NCI-H748 (cell line): Measurements from ENCODE around the gene ARHGEF4.

Experiments used
- DNase-seq: peaks from one replicate; lab custom pipeline; 2025; ENCODE audit not compliant: unreplicated experiment; lab: John Stamatoyannopoulos, UW

The ARHGEF4 gene

DNA sequence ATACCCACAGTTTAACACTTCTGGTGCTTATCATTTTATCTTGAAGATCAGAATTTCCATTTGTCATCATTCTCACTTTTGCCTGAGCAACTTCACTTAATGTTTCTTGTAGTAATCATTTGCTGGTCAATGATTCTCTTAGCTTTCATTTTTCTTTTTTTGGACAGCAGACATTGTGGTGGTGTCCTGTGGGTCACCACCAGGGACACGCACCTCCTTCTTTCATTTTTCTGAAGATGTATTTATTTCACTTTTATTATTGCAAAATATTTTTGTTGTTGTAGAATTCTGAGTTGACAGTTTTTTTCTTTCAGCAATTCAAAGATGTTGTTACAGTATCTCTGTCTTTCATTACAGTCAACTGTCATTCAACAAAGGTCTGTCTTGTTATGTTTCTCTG lies 172.3 kb downstream of the ARHGEF4 start:
- DNase-seq, result no peak

GRCh38 chr2:131009713-131010475 lies 173.2 kb downstream of the ARHGEF4 start:
- no peak for DNase-seq

DNA sequence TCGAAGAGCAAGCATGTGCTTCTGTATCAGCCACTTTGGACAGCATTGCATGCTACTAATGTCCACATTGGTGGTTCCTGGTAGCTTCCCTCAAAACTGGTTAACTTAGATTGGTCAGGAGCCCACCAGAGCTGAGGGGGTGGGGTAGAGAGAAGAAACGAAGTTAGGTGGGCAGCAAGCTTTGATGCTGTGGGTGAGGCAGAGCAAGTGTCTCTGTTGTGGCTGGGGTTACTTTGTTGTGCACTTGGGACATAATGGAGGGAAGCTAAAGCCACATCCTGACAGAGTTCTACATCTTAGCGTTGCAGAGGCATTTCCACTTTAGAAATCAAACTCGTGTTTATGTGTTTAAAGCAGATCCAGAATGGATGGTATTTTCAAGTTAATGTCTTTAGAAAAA lies 173.9 kb downstream of the ARHGEF4 start:
- no peak for DNase-seq

DNA sequence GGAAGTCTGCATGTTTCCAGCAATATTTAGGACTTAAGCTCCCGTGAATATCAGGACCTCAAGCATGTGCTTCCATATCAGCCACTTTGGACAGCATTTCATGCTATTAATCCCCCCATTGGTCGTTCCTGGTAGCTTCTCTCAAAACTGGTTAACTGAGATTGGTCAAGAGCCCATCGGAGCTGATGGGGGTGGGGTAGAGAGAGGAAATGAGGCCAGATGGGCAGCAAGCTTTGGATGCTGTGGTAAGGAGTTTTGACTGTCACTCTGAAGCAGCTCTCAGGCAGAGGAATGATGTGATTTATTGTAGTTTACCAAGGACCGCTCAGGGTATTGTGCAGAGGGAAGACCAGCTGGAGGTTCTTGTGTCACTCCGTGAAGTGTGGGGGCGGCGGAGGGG lies 174.8 kb downstream of the ARHGEF4 start:
- DNase-seq, result no peak

DNA sequence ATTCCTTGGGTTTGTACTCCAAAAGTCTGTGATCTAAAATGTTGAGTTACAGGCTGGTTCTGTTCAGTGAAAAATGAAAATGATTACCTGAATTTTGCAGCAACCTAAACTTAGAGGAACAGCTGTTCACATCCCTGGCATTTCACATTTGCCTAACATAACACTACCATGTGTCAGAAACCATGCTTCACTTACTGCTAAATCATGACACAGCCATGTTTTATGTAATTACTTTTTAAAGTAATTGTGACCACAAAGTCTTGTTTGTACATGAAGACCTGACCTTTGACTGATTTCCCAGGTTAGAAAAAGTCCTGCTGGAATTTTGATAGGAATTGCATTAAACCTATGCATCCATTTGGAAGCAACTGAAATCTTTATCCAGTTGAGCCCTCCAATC lies 177.4 kb downstream of the ARHGEF4 start:
- DNase-seq, result no peak

DNA sequence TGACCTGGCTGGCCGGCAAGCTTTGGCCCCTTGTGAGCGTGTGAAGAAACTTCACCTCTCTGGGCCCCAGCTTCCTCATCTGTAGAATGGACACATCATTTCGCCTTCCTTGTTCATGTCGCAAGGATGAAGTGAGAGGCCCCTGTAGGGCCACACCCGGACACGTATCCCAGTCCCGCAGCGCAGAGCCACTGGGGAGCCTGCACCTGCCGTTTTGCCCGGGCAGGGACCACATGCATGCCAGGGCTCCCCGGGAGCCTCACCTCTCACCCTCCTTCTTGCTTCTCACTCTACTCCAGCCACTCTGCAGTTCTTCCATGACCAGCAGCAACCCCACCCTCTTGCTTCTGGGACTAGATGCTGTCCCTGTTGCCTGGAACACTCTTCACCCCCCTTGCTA lies 179.1 kb downstream of the ARHGEF4 start:
- no peak for DNase-seq

GRCh38 chr2:131016826-131017741 lies 180.4 kb downstream of the ARHGEF4 start:
- no peak for DNase-seq

DNA sequence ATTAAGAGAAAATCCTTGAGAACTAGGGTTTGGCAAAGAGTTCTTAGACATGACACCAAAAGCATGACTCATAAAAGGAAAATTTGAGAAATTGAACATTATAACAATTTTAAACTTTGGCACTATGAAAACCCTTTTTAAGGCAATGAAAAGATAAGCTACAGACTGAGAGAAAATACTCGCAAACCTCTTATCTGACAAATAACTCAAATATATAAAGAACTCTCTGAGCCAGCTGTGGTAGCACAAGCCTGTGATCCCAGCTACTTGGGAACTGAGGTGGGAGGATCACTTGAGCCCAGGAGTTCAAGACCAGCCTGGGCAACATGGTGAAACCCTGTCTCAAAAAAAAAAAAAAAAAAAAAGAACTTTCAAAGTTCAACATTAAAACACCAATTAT lies 186.0 kb downstream of the ARHGEF4 start:
- no peak for DNase-seq

DNA sequence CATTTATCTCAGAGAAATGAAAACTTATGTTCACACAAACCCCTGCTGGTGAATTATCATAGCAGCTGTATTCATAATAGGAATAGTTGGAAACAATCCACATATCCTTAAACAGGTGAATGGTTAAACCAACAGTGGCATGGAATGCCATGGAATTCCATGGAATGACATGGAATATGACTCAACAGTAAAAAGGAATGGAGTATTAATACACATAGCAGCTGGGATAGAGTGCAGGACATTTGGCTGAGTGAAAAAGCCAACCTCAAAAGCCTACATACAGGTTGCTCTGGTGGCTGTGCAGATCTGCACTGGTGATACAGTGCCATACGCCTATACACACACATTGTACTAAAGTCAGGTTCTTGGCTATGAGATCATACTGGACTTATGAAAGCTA lies 187.0 kb downstream of the ARHGEF4 start:
- no peak for DNase-seq

DNA sequence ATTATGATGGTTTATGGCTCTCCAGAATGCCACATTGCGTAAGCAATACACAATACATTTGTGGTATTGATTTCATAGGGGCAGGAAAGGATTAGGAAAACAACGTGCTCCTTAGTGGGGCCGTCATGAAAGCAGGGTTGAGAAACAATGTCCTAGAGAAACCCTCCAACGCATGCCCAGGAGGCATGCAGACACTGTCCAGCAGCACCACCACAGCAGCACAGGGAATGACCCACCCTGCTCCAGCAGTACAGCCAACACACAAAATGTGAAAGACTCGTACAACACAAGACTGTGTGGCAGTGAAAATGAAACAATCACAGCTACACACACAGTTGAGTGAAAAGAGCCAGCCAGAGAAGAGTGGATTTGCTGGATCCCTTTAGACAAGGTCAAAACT lies 190.2 kb downstream of the ARHGEF4 start:
- no peak for DNase-seq

- DNase-seq, result no peak
Measured at GRCh38 chr2:131027566-131028528, 191.1 kb downstream of the ARHGEF4 start.

GRCh38 chr2:131029812-131030211 lies 193.1 kb downstream of the ARHGEF4 start:
- no peak for DNase-seq

DNA sequence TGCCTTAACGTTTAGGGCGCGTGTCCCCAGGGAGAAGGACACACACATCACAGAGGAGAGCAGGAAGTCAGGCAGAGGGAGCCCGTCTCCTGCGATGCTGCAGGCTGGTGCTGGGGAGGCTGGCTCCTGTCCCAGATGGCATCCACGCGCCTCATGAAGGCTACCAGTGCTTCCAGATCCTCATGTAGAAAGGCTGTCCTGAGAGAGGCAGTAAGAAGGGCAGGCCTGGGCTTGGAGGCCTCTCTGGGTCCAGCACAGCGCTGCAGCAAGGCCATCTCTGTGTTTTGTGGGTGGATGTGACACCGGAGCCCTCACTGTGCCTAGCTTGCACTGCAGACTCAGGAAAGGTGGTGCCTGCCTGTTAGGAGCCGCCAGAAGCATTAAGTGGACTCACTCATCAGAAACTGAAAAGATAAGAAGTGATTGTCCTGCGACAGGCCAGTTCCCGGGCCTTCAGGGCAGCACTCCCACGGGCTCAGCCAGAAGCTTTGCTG lies 193.8 kb downstream of the ARHGEF4 start:
- DNase-seq, result no peak

- no peak for DNase-seq
Measured at GRCh38 chr2:131031431-131031841, 194.7 kb downstream of the ARHGEF4 start.

DNA sequence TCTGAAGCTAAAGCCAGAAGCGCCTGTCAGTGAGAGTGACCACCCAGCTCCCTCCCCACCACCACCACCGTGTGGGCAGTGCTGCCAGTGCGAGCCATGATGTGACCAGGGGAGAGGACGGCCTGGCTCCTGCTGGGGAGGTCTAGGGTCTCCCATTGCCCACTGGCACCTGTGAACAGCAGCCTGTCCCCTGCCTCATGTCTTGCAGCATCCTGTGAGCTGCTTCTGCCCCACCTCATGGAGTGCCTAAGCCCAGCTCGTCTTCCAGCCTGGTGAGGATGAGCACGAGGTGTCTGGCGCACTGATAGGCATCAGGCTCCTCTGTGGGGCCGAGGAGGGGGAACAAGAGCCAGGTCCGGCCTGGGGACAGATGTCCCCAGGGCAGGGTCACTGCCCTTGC lies 195.2 kb downstream of the ARHGEF4 start:
- DNase-seq, result no peak

DNA sequence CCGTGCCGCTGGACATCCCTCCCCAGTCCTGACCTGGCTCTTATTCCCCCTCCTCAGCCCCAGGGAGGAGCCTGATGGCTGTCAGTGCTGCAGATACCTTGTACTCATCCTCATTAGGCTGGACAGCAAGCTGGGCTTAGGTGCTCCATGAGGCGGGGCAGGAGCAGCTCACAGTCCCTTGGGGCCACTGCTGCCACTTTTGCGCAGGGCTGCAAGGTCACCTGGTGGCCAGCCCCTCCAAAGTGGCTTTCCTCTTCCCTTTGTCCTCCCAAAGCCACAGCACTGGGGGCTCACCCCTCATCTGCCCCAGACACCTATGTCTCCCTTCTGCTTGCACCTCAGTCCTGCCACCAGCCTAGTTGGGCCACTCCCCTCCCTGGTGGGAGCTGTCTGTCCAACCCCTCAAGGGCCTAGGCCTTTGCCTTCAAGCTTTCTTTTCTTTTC lies 195.7 kb downstream of the ARHGEF4 start:
- no peak for DNase-seq

GRCh38 chr2:131033786-131034121 lies 197.0 kb downstream of the ARHGEF4 start:
- DNase-seq, result no peak

DNA sequence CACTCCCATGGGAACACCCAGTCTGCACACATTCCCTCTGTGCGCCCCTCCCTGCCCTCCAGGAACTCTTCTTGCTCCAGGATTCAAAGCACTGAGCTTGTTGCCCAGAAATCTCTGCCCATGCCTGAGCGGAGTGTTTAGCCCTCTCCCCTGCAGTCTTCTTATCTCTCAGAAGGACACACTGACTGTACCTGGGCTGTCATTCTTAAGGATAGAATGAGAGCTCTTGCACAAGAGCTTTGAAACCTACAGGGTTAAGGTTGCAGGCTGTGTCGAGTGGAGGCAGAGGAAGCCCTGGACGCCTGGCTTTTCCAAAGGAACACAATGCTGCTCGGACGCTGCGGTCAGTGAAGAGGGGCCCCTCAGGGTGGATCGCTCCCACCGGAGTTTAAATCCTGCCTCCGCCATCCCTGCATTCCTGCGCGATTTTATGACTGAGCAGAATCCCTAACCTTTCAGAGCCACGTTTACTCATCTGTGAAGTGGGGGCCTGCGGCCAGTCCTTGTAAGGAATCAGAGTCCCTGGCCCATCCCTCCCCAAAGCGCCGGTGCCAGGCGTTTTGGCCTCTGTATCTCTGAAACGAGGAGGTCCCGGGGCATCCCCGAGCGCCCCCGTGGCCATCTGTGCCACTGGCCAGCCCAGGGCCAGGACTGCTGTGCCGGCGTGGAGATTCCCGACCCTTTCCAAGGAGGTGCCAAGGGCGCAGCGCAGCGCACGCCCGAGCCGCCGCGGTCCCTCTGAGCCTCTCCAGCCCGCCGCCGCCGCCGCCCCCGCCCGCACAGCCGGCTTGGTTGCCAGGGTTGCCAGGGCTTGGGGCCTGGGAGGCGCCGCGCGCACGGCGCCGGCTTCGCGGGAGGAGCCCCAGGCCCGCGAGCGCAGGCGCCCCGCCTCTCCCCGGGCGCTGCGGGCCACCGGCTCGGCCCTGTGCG lies 197.7 kb downstream of the ARHGEF4 start:
- peak; percentile 59 for DNase-seq

DNA sequence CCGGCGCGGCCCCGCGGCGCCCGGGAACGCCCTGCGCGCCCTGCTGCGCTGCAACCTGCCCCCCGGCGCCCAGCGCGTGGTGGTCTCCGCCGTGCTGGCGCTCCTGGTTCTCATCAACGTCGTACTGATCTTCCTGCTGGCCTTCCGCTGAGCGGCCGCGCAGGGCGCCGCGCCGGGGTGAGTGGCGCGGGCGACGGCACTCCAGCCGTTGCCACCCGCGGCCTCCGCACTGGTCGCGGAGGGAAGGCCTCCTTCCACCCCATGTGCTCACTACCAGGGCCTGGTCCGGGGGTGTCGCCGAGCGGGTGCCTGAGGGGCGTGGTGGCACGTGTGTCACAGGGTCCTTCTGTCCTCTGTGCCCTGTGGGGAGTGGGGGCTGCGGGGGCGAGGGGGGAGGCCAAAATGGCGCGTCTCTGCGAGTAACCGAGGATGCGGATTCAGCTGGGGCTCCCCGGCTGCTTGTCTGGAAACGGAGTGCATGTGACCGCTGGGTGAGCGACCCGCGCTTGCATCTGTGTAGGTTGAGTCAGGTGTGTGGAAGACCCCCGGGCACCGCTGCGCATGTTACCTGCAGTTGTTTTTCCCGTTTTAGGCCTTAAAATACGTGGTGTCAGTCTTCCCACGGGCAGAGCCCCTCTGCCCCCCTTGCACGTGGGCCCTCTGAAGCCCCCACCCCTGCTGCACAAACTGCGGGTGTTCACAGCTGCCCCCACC lies 198.6 kb downstream of the ARHGEF4 start:
- peak; percentile 36 for DNase-seq
